Retinal pigment epithelial cell (primary cell): ENCODE results near the gene BCL3.
"Not testable (repeated sequence)": the region's sequence is repeated elsewhere in the genome, so short reads cannot be mapped to it uniquely, and the experiment has no call there.

ENCODE experiments used
- DNase-seq: peaks from one replicate; pipeline ENCODE4 v3.0.0-alpha.2; 2010; ENCODE audit warnings: low read depth
- H3K4me3 ChIP-seq: 2 replicates; pipeline ENCODE4 v1.5.1; 2011; ENCODE audit warnings: mild to moderate bottlenecking, low read length, control low read depth, moderate library complexity
- TF ChIP-seq, protein P1 (sequence below): conservative IDR thresholded peaks from 2 replicates; pipeline ENCODE4 v1.5.1; 2011; ENCODE audit warnings: low read depth, low read length, control low read depth, inconsistent platforms

The BCL3 gene

DNA sequence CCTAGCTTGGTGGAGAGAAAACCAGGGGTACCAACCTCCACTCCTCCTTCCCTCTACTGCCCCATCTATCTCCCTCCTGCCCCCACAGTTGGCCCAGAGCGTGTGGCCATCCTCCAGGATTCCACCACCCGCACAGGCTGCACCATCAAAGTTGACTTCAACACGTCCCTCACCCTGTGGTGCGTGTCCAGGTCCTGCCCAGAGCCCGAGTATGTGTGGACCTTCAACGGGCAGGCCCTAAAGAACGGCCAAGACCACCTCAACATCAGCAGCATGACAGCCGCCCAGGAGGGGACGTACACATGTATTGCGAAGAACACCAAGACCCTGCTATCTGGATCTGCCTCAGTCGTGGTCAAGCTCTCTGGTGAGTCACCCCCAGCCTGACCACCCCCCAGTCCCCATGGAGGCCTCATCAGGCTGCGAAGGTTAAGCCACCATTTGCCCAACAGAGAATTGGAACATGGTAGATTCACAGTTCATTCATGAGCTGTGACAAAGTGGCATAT lies 43.0 kb upstream of the BCL3 start:
- TF ChIP-seq, protein P1, sequence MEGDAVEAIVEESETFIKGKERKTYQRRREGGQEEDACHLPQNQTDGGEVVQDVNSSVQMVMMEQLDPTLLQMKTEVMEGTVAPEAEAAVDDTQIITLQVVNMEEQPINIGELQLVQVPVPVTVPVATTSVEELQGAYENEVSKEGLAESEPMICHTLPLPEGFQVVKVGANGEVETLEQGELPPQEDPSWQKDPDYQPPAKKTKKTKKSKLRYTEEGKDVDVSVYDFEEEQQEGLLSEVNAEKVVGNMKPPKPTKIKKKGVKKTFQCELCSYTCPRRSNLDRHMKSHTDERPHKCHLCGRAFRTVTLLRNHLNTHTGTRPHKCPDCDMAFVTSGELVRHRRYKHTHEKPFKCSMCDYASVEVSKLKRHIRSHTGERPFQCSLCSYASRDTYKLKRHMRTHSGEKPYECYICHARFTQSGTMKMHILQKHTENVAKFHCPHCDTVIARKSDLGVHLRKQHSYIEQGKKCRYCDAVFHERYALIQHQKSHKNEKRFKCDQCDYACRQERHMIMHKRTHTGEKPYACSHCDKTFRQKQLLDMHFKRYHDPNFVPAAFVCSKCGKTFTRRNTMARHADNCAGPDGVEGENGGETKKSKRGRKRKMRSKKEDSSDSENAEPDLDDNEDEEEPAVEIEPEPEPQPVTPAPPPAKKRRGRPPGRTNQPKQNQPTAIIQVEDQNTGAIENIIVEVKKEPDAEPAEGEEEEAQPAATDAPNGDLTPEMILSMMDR, result no peak
- no peak overlapping the region for H3K4me3 ChIP-seq
- no peak for DNase-seq

DNA sequence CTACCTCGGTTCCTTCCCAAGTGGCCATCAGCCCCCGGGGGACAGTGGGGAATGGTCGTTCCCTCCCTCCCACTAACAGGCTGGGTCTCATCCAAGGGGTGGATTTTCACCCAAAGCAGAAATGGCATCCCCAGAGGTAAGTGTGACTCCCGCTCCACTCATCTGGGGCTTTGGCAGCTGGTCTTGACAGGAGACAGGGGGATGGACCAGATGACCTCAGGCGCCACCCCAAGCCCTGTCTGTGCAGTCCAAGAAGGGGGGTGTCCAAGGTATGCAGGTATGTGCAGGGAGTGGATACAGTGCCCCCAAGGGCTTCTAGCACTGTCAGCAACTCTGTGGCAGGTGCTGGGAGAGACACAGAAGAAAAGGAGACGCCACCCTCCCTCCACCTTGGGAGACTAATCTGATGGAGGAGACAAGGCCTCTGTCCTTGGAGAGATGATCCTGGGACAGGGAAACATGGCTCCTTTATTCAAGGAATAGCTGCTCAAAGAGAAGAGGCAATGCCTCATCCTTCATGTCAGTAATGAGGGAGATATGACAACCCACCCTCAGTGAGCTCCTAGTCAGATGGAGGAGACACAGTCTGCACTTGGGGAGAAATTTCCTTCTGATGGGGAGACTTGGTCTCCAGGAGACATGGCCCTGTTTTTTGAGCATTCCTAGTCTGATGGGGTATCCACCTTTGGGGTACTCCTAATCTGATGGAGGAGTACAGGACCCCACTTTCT lies 41.8 kb upstream of the BCL3 start:
- no peak for DNase-seq
- no peak overlapping the region for H3K4me3 ChIP-seq
- TF ChIP-seq, protein P1, result no peak

DNA sequence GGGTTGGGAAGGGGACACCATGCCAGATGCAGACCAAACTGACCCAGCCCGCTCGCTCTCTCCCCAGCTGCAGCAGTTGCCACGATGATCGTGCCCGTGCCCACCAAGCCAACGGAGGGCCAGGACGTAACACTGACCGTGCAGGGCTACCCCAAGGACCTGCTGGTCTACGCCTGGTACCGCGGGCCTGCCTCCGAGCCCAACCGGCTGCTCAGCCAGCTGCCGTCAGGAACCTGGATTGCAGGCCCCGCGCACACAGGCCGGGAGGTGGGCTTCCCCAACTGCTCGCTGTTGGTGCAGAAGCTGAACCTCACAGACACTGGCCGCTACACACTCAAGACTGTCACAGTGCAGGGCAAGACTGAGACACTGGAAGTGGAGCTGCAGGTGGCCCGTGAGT lies 40.7 kb upstream of the BCL3 start:
- TF ChIP-seq, protein P1, result no peak
- no peak for DNase-seq

DNA sequence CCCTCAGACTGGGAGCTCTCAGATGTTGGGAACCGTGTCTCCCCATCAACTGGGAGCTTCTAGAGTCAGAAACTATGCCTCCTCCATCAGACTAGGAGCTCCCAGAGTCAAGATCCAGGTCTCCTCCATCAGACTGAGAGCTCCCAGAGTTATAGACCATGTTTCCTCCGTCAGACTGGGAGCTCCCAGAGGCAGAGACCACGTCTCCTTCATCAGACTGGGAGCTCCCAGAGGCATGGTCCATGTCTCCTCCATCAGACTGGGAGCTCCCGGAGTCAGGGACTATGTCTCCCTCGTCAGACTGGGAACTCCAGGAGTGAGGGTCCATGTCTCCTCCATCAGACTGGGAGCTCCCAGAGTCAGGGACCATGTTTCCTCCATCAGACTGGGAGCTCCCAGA lies 39.6 kb upstream of the BCL3 start:
- DNase-seq, result no peak
- TF ChIP-seq, protein P1, result no peak
- H3K4me3 ChIP-seq, result no peak overlapping the region

More for the DNA sequence above, 40.7 kb upstream of the BCL3 start:
- H3K4me3 ChIP-seq, result no peak overlapping the region

DNA sequence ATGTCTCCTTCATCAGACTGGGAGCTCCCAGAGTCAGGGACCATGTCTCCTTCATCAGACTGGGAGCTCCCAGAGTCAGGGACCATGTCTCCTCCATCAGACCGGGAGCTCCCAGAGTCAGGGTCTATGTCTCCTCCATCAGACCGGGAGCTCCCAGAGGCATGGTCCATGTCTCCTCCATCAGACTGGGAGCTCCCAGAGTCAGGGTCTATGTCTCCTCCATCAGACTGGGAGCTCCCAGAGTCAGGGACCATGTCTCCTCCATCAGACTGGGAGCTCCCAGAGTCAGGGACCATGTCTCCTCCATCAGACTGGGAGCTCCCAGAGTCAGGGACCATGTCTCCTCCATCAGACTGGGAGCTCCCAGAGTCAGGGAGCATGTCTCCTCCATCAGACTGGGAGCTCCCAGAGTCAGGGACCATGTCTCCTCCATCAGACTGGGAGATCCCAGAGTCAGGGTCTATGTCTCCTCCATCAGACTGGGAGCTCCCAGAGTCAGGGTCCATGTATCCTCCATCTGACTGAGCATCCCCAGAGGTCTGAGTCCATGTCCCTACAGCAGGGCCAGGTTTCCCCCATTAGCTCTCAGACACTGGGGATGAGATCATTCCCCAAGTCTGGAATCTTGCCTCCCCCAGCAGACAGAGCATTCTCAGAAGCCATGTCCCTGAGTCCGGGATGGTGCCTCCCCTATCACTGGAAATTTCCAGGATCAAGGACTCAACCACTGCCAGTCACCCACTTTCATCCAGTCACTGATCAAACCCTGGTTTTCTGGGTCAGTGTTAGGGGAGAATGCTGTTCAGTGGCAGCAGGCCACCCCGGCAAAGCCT lies 38.9 kb upstream of the BCL3 start:
- not testable (repeated sequence) for DNase-seq

DNA sequence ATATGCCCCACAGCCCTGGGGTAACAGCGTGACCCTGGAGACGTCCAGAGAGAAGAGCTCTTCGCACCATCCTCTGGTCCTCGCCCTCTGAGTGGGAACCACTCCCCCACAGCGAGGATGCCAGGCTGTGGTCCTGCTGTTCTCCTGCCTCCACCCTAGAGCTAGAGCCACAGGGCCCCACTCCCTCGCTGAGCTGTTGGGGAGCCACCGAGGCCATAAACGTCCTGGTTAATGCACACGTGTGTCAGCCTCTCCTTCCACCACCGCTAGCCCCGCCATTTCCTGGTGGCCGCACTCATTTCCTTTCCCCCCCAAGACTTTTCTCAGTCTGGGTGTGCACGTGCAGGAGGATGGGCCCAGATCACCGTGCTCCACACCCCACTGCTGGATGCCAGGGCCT lies 38.0 kb upstream of the BCL3 start:
- no peak for DNase-seq
- TF ChIP-seq, protein P1, result no peak
- no peak overlapping the region for H3K4me3 ChIP-seq

More for the DNA sequence above, 38.9 kb upstream of the BCL3 start:
- not testable (repeated sequence) for H3K4me3 ChIP-seq

DNA sequence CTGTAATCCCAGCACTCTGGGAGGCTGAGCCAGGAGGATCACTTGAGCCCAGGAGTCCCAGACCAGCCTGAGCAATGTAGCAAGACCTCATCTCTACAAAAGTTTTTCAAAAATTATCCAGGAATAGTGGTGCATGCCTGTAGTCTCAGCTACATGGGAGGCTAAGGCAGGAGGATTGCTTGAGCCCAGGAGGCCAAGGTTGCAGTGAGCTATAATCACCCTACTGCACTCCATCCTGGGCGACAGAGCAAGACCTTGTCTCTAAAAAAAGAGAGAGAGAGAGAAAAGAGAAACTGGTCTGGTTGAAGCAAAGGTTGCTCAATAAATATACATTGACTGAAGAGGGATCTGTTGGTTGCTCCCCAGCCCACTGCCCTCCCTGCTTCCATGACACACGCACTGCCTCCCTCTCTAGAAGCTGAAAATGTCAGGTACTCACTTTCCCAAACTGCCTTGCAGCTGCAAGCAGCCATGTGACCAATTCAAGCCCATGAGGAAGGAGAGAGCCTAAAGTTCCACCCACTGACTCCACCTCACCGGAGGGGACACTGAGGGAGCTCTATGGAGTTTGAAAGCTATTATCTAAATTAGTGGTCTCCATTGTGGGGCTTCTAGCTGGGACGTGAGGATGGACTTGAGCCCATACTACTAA lies 35.5 kb upstream of the BCL3 start:
- no peak for DNase-seq
- H3K4me3 ChIP-seq, result no peak overlapping the region
- TF ChIP-seq, protein P1, result no peak
